Endothelial cell of umbilical vein (primary cell): ENCODE data around the gene RASIP1. TPM values are rescaled to one million over a fixed set of nuclear protein-coding genes. Genes with fewer than 3 reads are reported as not detected.

Experiments used
- BruUV-seq: library from RNA; stranded (reverse); fragments of 400-500 nt; replicated peaks from 2 replicates; lab custom pipeline; 2021; lab: Mats Ljungman, UMichigan
- CTCF ChIA-PET: fragments of 300-600, 350-600 bp; sonication (Branson Sonifier 250); formaldehyde crosslinking; loops from one replicate; lab custom pipeline; 2021; ENCODE audit warnings: antibody characterized with exemption, inconsistent platforms; lab: Charles Lee
- POLR2A ChIA-PET: fragments of 300-600, 350-600 bp; sonication (Branson Sonifier 250); formaldehyde crosslinking; loops from one replicate; lab custom pipeline; 2021; ENCODE audit warnings: antibody characterized with exemption, inconsistent platforms; lab: Charles Lee
- DNase-seq: peaks from one replicate; pipeline ENCODE4 v3.0.0-alpha.2; 2011; ENCODE audit warnings: low read depth, low spot score
- FAIRE-seq: peaks from 2 replicates; lab custom pipeline; 2011; peaks lifted over from hg19 to GRCh38; lab: Jason Lieb, UNC
- H2AFZ ChIP-seq: 2 replicates; pipeline ENCODE4 v1.6.0; 2012; ENCODE audit warnings: low read depth, low read length, control low read depth, inconsistent platforms
- H3K27ac ChIP-seq: 2 replicates; pipeline ENCODE4 v1.5.1; 2011; ENCODE audit warnings: low read depth, mild to moderate bottlenecking, control low read depth, low read length, moderate library complexity; ENCODE audit not compliant: insufficient read depth
- H3K27me3 ChIP-seq, 2 experiments: 2 replicates each; pipeline versions ENCODE4 v1.6.0 to v1.6.1; 2011; ENCODE audit warnings: low read length in 2 of 2, mixed read lengths in 1 of 2; ENCODE audit not compliant: control insufficient read depth in 2 of 2, insufficient read depth in 2 of 2
- H3K36me3 ChIP-seq, 2 experiments: 2 replicates in 1 of 2; 3 replicates in 1 of 2; pipeline ENCODE4 v1.5.1; 2011; ENCODE audit warnings: low read length in 2 of 2, mild to moderate bottlenecking in 1 of 2, moderate library complexity in 1 of 2; ENCODE audit not compliant: control insufficient read depth in 2 of 2, insufficient read depth in 2 of 2; ENCODE audit errors: extremely low read depth in 1 of 2
- H3K4me1 ChIP-seq: 3 replicates; pipeline ENCODE4 v1.5.1; 2011; ENCODE audit warnings: mild to moderate bottlenecking, low read length; ENCODE audit not compliant: control insufficient read depth, insufficient read depth; ENCODE audit errors: extremely low read depth
- H3K4me2 ChIP-seq: 2 replicates; pipeline ENCODE4 v1.6.1; 2011; ENCODE audit warnings: low read length, control low read depth, mixed read lengths; ENCODE audit not compliant: insufficient read depth
- H3K4me3 ChIP-seq, 3 experiments: fragments of 200-600 bp in 1 of 3; sonication (generic), shearing (Covaris generic) in 1 of 3; replicated peaks in 1 of 3; 2 replicates each; pipeline ENCODE4 v1.5.1; 2011 to 2016; ENCODE audit warnings: control low read depth in 3 of 3, low read length in 3 of 3, mild to moderate bottlenecking in 2 of 3, inconsistent platforms in 1 of 3, low read depth in 1 of 3, moderate library complexity in 1 of 3; ENCODE audit not compliant: insufficient read depth in 1 of 3
- H3K79me2 ChIP-seq: 2 replicates; pipeline ENCODE4 v1.6.0; 2012; ENCODE audit warnings: low read length, inconsistent platforms; ENCODE audit not compliant: control insufficient read depth, insufficient read depth
- H3K9ac ChIP-seq: replicated peaks from 2 replicates; pipeline ENCODE3; 2011; ENCODE audit warnings: low read length, control low read depth; ENCODE audit not compliant: insufficient read depth; ENCODE audit errors: extremely low read depth
- H3K9me1 ChIP-seq: replicated peaks from 3 replicates; pipeline ENCODE4 v1.6.0; 2011; ENCODE audit warnings: mild to moderate bottlenecking, low read length; ENCODE audit not compliant: control insufficient read depth, insufficient read depth; ENCODE audit errors: extremely low read depth
- H3K9me3 ChIP-seq: replicated peaks from 2 replicates; pipeline ENCODE4 v1.5.1; 2012; ENCODE audit warnings: low read length, inconsistent platforms; ENCODE audit not compliant: control insufficient read depth, insufficient read depth
- H4K20me1 ChIP-seq: replicated peaks from 2 replicates; pipeline ENCODE3; 2011; ENCODE audit warnings: mild to moderate bottlenecking, low read length; ENCODE audit not compliant: control insufficient read depth, insufficient read depth; ENCODE audit errors: extremely low read depth
- EZH2 ChIP-seq: IDR thresholded peaks from 2 replicates; pipeline ENCODE4 v1.6.1; 2012; ENCODE audit warnings: borderline replicate concordance, low read depth, mild to moderate bottlenecking, moderate library complexity, low read length, inconsistent platforms; ENCODE audit not compliant: severe bottlenecking
- FOS ChIP-seq: IDR thresholded peaks from 2 replicates; pipeline ENCODE4 v1.6.1; 2011; ENCODE audit warnings: mild to moderate bottlenecking, low read length, moderate library complexity, borderline replicate concordance; ENCODE audit not compliant: insufficient read depth
- GATA2 ChIP-seq: IDR thresholded peaks from 2 replicates; pipeline ENCODE4 v1.7.0; 2011; ENCODE audit warnings: low read depth, mild to moderate bottlenecking, moderate library complexity, mixed read lengths, low read length; ENCODE audit not compliant: insufficient read length, insufficient read depth
- JUN ChIP-seq: IDR thresholded peaks from 2 replicates; pipeline ENCODE4 v1.6.1; 2011; ENCODE audit warnings: borderline replicate concordance, low read depth; ENCODE audit not compliant: insufficient read length, insufficient read depth
- MYC ChIP-seq: IDR thresholded peaks from one replicate; pipeline ENCODE4 v1.6.1; 2011; ENCODE audit warnings: mild to moderate bottlenecking, low read depth, low read length
- POLR2A ChIP-seq: IDR thresholded peaks from 2 replicates; pipeline ENCODE4 v1.6.1; 2012; ENCODE audit warnings: low read depth, mild to moderate bottlenecking, control low read depth, low read length
- POLR2AphosphoS5 ChIP-seq: IDR thresholded peaks from 2 replicates; pipeline ENCODE4 v1.6.1; 2012; ENCODE audit warnings: low read depth, mild to moderate bottlenecking, control low read depth, low read length, moderate library complexity; ENCODE audit not compliant: insufficient read depth
- dilution Hi-C: fragments of 300-500 bp; cut with MboI; formaldehyde crosslinking; loops from one replicate; pipeline ENCODE4 v1.15.0; 2019; ENCODE audit warnings: low sequenced_read_pairs; ENCODE audit not compliant: extremely low pct_ligation_motif_present
- intact Hi-C: fragments of 100-400 bp; cut with micrococcal nuclease; formaldehyde crosslinking; loops from one replicate; pipeline ENCODE4 v1.10.0; 2022
- polyA plus RNA-seq, 4 experiments: library from polyadenylated mRNA; depleted of rRNA in 3 of 4; stranded (reverse) in 3 of 4; unstranded in 1 of 4; fragments of >200 nt; gene quantifications; 2 replicates each; pipeline versions ENCODE4 v1.2.1 to v1.2.3, GENCODE V29; 2011 to 2012; ENCODE audit warnings: missing spikeins in 1 of 4
- total RNA-seq: library from RNA; stranded (reverse); gene quantifications from 2 replicates; pipeline ENCODE4 v1.2.3, GENCODE V29; 2021
- TF ChIP-seq, protein P1 (sequence below): IDR thresholded peaks from 2 replicates; pipeline ENCODE4 v1.6.1; 2011; ENCODE audit not compliant: insufficient read depth, insufficient read length
- TF ChIP-seq, protein P2 (sequence below), 2 donors: IDR thresholded peaks; 1 replicate in 1 of 2; 2 replicates in 1 of 2; pipeline ENCODE4 v1.5.1; 2011; ENCODE audit warnings: low read length in 2 of 2, mild to moderate bottlenecking in 2 of 2, moderate library complexity in 2 of 2, control low read depth in 1 of 2, inconsistent platforms in 1 of 2, low read depth in 1 of 2; ENCODE audit not compliant: insufficient read depth in 1 of 2; ENCODE audit errors: extremely low read depth in 1 of 2

Gene RASIP1
- total and polyA plus RNA-seq, 2 donors (not counting 3 experiments of a cell fraction or from before 2014, with no cell fraction given): 66.2 to 82.1 TPM

DNA sequence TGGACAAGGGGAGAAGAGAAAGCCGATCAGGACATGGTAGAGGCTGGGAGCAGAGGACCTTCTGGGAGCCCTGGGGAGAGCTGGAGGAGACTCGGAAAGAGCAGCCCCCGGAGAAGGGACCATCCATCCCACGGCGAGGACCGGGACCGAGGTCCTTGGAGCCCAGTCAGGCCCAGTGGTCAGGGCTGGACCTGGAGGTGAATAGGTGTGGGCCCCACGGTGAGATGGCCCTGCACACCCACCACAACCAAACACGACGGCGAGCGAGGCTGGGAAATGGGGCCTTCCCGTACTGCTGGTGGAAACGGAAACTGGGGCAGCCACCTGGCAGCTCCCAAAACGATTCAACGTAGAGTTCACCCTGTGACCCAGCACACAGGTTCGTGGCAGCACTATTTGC lies 63.9 kb downstream of the RASIP1 start:
- intact Hi-C loops (no loop called here), dilution Hi-C loops (no loop called here)
- Histone ChIP-seq H3K4me2 (no peak overlapping the region), H3K79me2 (no peaks in the 10 kb centered on the region), H4K20me1 (no peaks in the 10 kb centered on the region), H3K9me1 (no peaks in the 10 kb centered on the region), H3K27me3 (no peaks in the 10 kb centered on the region), H3K4me3 (no peak overlapping the region), H3K27ac (no peak overlapping the region), H3K9ac (no peak overlapping the region), H3K4me1 (no peaks in the 10 kb centered on the region), H2AFZ (no peak overlapping the region), H3K36me3 (no peaks in the 10 kb centered on the region), H3K9me3 (no peaks in the 10 kb centered on the region)
- ChIA-PET CTCF (interaction anchor here (1.4 to 3.6 kb wide), 8 partner anchors 13 to 160 kb away, joined by 5 to 41 read pairs (median 18); partner anchors contain the start of genes CA11, FUT2 and HSD17B14), POLR2A (no interaction called here)
- FAIRE-seq: no peak
- BruUV-seq: no TSS peak
- TF ChIP-seq GATA2: no peak
- no peak for TF ChIP-seq JUN
- no peak for TF ChIP-seq POLR2A
- TF ChIP-seq EZH2: no peak
- no peak for TF ChIP-seq POLR2AphosphoS5
- no peak for TF ChIP-seq FOS
- no peak for TF ChIP-seq MYC
- TF ChIP-seq, protein P1, sequence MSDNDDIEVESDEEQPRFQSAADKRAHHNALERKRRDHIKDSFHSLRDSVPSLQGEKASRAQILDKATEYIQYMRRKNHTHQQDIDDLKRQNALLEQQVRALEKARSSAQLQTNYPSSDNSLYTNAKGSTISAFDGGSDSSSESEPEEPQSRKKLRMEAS: no peak
- TF ChIP-seq, protein P2, sequence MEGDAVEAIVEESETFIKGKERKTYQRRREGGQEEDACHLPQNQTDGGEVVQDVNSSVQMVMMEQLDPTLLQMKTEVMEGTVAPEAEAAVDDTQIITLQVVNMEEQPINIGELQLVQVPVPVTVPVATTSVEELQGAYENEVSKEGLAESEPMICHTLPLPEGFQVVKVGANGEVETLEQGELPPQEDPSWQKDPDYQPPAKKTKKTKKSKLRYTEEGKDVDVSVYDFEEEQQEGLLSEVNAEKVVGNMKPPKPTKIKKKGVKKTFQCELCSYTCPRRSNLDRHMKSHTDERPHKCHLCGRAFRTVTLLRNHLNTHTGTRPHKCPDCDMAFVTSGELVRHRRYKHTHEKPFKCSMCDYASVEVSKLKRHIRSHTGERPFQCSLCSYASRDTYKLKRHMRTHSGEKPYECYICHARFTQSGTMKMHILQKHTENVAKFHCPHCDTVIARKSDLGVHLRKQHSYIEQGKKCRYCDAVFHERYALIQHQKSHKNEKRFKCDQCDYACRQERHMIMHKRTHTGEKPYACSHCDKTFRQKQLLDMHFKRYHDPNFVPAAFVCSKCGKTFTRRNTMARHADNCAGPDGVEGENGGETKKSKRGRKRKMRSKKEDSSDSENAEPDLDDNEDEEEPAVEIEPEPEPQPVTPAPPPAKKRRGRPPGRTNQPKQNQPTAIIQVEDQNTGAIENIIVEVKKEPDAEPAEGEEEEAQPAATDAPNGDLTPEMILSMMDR (IDR thresholded peaks at IDR 0.05; ENCODE audit: extremely low read depth in 1 of 2, insufficient read depth in 1 of 2, low read depth in 1 of 2, low read length in 2 of 2): no peak
- no peak for DNase-seq
